GM12872 (cell line): ENCODE measurements around the gene MAP3K12.

ENCODE experiments used
- TF ChIP-seq, protein P1 (sequence below): IDR thresholded peaks from 3 replicates; pipeline ENCODE4 v1.5.1; 2011; ENCODE audit warnings: low read depth, mild to moderate bottlenecking, low read length, moderate library complexity; ENCODE audit not compliant: insufficient read depth

The MAP3K12 gene

DNA sequence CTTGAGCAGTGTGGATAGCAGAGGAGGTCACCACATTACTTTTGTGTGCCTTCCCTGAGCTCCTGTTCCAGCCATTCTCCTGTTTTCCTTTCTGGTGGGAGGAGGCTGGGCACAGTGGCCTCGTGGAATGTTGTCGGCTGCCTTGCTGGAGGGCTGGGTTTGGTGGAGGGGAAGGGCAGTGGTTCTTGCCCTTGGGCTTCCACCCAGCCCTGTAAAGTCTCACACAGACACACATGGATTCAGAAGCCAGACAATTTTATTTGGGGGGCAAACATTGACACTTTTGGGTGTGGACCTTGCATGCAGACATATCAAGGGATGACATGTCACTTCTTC is 7.2 kb upstream of the MAP3K12 start:
- TF ChIP-seq, protein P1, sequence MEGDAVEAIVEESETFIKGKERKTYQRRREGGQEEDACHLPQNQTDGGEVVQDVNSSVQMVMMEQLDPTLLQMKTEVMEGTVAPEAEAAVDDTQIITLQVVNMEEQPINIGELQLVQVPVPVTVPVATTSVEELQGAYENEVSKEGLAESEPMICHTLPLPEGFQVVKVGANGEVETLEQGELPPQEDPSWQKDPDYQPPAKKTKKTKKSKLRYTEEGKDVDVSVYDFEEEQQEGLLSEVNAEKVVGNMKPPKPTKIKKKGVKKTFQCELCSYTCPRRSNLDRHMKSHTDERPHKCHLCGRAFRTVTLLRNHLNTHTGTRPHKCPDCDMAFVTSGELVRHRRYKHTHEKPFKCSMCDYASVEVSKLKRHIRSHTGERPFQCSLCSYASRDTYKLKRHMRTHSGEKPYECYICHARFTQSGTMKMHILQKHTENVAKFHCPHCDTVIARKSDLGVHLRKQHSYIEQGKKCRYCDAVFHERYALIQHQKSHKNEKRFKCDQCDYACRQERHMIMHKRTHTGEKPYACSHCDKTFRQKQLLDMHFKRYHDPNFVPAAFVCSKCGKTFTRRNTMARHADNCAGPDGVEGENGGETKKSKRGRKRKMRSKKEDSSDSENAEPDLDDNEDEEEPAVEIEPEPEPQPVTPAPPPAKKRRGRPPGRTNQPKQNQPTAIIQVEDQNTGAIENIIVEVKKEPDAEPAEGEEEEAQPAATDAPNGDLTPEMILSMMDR, result no peak

DNA sequence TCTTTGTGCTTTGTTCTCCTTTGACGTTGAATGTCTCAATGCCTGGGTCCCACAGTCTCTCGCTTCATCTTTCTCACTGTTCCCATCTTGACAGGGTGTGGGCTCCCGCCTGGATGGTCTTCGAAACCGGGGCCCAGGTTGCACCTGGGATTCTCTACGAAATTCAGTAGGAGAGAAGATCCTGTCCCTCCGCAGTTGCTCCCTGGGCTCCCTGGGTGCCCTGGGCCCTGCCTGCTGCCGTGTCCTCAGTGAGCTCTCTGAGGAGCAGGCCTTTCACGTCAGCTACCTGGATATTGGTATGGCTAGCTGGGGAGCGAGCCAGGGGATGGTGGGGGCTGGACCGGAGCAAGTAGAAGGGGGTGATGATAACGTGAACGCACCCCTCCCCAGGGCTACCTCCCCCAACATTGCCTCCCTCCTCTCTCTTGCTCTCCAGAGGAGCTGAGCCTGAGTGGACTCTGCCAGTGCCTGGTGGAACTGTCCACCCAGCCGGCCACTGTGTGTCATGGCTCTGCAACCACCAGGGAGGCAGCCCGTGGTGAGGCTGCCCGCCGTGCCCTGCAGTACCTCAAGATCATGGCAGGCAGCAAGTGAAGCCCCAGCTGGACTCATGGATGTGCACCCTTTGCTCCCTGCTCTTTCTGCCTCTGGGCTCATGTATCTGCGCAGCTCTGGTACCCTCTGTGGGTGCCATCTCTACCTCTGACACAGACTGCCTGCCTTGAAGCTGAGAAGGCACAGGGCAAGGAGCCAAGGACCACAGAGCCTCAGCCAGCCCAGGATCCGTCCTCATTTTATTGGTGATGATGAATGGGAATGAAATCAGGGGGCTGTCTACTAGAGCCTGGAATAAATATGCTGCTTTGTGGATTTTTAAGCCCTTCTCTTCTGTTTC is 6.5 kb upstream of the MAP3K12 start:
- TF ChIP-seq, protein P1, result no peak

DNA sequence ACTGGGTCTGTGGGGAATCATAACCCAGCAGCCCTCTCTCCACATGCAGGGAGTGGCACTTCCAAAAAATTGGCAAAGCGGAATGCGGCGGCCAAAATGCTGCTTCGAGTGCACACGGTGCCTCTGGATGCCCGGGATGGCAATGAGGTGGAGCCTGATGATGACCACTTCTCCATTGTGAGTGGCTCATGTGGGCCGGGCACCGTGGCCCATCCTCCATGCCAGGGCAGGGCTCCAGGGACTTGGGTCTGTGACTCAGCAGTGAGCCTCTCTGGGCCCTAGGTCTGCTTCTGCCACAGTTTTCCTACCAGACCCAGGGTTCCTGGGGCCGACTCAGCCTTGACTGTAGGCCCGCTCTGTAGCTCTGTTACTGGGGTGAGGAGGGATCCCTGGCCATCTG is 5.8 kb upstream of the MAP3K12 start:
- TF ChIP-seq, protein P1, result no peak

DNA sequence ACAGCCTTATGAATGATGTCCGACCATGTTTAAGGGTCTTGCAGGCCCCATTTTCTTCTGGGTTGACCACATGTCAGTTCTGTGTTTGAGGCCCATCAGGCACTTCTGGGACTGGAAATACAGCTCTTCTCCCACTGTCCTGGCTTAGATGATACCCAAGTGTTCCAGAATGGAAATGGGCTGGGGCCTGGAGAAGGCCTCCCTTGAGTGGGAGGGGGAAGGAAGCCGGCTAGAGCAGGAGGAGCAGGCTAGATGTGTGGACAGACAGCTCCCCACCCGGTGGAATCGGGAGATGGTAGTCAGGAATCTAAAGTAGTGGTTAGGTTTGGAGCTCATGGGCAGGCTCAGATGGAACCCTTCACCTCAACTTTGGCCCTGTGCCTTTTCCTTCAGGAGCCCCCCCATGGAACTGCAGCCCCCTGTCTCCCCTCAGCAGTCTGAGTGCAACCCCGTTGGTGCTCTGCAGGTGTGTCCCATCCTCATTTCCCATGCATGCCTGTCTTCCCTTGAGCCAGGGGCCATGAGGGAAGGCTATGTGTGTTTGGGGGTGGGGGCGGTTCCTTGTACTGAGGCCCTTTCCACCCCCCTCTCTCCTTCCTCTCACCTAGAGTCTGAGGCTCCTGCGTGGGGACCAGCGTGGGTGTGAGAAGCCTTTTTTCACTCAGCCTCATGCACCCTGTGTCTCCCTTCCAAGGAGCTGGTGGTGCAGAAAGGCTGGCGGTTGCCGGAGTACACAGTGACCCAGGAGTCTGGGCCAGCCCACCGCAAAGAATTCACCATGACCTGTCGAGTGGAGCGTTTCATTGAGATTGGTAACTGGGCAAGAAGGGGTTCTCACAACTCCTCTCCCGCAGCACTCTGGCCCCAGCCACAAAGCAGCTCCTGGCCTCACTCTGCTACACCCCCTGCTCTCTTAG is 5.0 kb upstream of the MAP3K12 start:
- TF ChIP-seq, protein P1, result no peak

DNA sequence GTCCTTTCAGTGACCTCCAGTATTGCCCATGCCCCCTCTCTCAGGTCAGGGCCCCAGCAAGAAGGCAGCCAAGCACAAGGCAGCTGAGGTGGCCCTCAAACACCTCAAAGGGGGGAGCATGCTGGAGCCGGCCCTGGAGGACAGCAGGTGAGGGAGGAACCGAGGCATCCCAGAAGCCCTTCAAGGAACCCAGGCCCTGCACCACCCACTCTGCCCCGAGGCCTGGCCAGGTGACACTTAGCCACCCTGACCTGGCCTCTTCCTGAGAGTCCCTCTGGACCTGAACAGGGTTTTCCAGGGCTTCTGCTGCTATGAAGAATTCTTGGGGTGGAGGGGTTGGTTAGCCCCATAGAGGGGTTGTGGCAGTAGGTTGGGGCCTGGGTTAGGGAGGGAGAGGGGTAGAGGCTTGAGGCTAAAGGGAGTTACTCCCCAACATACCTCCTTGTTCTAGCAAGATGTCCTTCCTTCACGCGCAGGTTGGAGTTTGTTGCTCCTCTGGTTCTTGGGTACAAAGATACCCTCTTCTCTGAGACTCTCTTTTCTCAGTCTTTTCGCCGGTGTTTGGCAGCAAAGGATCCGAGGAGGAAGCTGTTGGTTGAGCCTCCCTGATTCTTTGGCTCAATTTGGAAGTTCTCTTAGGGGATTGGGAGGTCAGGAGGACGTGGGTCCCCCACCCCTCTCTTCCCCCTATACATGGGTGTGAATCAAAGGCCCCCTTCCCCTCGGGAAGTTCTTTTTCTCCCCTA is 3.9 kb upstream of the MAP3K12 start:
- TF ChIP-seq, protein P1, result no peak

DNA sequence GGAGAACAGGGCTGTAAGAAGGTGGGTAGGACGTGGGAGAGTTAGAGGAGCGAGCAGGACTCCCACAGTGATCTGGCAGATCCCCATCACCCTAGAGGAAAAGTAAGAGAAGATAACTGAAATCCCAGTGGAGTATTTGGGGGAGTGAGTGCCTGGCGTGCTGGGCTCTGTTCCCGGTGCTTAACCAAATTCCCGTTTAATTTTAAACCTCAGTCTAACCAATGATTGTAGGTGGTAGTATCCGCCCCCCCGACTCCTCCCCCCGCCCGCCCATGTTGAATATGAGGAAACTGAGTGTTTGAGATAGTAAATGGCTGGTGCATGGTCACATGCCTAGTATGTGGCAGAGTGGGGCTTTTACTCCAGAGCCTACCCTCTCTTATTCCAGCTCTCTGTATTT is 3.1 kb upstream of the MAP3K12 start:
- TF ChIP-seq, protein P1, result no peak
